Measurements from ENCODE around the gene CDC73. TPM values are rescaled to one million over a fixed set of nuclear protein-coding genes. Genes with fewer than 3 reads are reported as not detected.

The CDC73 gene
- total and polyA plus RNA-seq, 9 of the 15 experiments (the other 6 are each of a cell fraction or from before 2014, with no cell fraction given) = 19.0 to 61.7 (median 30.1) TPM

DNA sequence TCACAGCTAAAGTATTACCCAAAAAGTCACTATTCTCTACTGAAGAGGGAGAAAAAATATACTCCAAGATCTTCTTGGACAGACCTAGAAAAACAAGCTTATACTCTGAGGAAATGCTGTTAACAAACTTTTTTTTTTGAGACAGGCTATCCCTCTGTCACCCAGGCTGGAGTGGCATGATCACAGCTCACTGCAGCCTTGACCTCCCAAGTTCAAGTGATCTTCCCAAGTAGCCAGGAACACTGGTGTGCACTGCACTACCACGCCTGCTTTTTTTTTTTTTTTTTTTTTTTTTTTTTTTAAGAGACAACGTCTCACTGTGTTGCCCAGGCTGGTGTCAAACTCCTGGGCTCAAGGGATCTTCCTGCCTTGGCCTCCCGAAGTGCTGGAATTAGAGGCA lies 33.9 kb upstream of the CDC73 start:
- WGBS (ENCODE audit: insufficient coverage, low coverage, missing lambda C conversion rate) = 57% methylated on average over 3 of the region's 3 CpGs
- intact Hi-C loops (cut with micrococcal nuclease) (no loop called here), in situ Hi-C loops (cut with MboI) (no loop called here)
- peak; percentile 40 for ATAC-seq
- H2AFZ ChIP-seq (ENCODE audit: low read depth, low read length) = no peak overlapping the region
- no peaks in the 10 kb centered on the region for H4K20me1 ChIP-seq (replicated peaks; ENCODE audit: control insufficient read depth, insufficient read depth, low read length)
- no peaks in the 10 kb centered on the region for H3K9me1 ChIP-seq (ENCODE audit: control insufficient read depth, insufficient read depth, low read length)
- H3K27me3 ChIP-seq (ENCODE audit: control insufficient read depth in 2 of 2, insufficient read depth in 2 of 2, low read length in 2 of 2) = no peaks in the 10 kb centered on the region
- DNase-seq (ENCODE audit: extremely low read depth in 1 of 4, low spot score in 3 of 4) = no peak
- H3K4me3 ChIP-seq = no peak overlapping the region
- POLR2A ChIA-PET = interaction anchor here (0.6 to 1.6 kb wide), 5 partner anchors 9 to 49 kb away, joined by 3 to 6 read pairs (median 3); no protein-coding TSS in a partner anchor
- no peaks in the 10 kb centered on the region for H3K4me1 ChIP-seq (replicated peaks in 1 of 2; ENCODE audit: control insufficient read depth in 2 of 2, insufficient read depth in 2 of 2, low read length in 2 of 2)
- no peak overlapping the region for H3K4me2 ChIP-seq (ENCODE audit: insufficient read depth, low read length)
- H3K36me3 ChIP-seq (ENCODE audit: control insufficient read depth, insufficient read depth, low read length) = peaks cover 81% of the 10 kb centered on the region
- FAIRE-seq = no peak
- no peaks in the 10 kb centered on the region for H3K9me3 ChIP-seq (replicated peaks; ENCODE audit: control insufficient read depth, insufficient read depth, low read depth, low read length)
- CTCF ChIA-PET (ENCODE audit: low intra/inter-chr PET ratio) = no interaction called here
- no peaks in the 10 kb centered on the region for H3K79me2 ChIP-seq (ENCODE audit: control insufficient read depth, insufficient read depth, low read length)
- TF ChIP-seq ZNF384 (IDR thresholded peaks at IDR 0.05; ENCODE audit: low read depth, low read length) (peak; percentile 36; the same call in 1 of the 2 replicates), RBBP5 (IDR thresholded peaks at IDR 0.05; ENCODE audit: borderline replicate concordance, insufficient read depth, low read length, poor library complexity, severe bottlenecking) (no peak)
- no TSS peak for BruUV-seq (replicated peaks)
- no peak overlapping the region for H3K27ac ChIP-seq (ENCODE audit: extremely low read depth, low read depth, low read length)
- no peak overlapping the region for H3K9ac ChIP-seq (ENCODE audit: insufficient read depth in 1 of 2, low read depth in 2 of 2, low read length in 2 of 2)

DNA sequence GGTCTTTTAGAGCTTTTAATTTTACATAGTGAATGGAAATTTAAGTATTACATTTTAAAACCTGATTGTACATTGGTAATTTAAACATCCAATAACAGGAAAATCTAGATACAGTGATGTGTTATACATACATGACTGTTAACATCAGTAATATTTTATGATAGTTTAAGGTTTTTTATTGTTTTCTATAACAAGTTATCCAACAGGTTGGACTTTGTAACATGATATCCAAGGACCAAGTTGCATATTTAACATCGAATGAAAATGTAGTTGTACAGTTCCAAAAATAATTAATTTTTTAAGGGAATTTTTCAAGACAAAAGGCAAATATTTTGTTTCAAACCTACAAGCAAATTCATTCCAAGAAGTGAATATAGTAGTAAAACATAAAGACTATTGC lies 31.0 kb upstream of the CDC73 start:
- H4K20me1 ChIP-seq (replicated peaks; ENCODE audit: control insufficient read depth, insufficient read depth, low read length) = no peaks in the 10 kb centered on the region
- H3K9me3 ChIP-seq (replicated peaks; ENCODE audit: control insufficient read depth, insufficient read depth, low read depth, low read length) = no peaks in the 10 kb centered on the region
- no peaks in the 10 kb centered on the region for H3K4me1 ChIP-seq (replicated peaks in 1 of 2; ENCODE audit: control insufficient read depth in 2 of 2, insufficient read depth in 2 of 2, low read length in 2 of 2)
- DNase-seq (ENCODE audit: extremely low read depth in 1 of 4, low spot score in 3 of 4) (no peak), ATAC-seq (no peak), FAIRE-seq (no peak)
- in situ Hi-C loops (cut with MboI) (no loop called here), intact Hi-C loops (cut with micrococcal nuclease) (no loop called here)
- no peaks in the 10 kb centered on the region for H3K9me1 ChIP-seq (ENCODE audit: control insufficient read depth, insufficient read depth, low read length)
- ChIA-PET POLR2A (interaction anchor here (1.0 kb wide), 1 partner anchor 13 kb away, joined by 3 read pairs; no protein-coding TSS in a partner anchor), CTCF (ENCODE audit: low intra/inter-chr PET ratio) (no interaction called here)
- WGBS (ENCODE audit: insufficient coverage, low coverage, missing lambda C conversion rate) = 75% methylated on average over 1 of the region's 1 CpG
- H3K9ac ChIP-seq (ENCODE audit: insufficient read depth in 1 of 2, low read depth in 2 of 2, low read length in 2 of 2) = no peak overlapping the region
- H3K79me2 ChIP-seq (ENCODE audit: control insufficient read depth, insufficient read depth, low read length) = no peaks in the 10 kb centered on the region
- H3K27ac ChIP-seq (ENCODE audit: extremely low read depth, low read depth, low read length) = no peak overlapping the region
- no peak overlapping the region for H3K4me3 ChIP-seq
- H3K36me3 ChIP-seq (ENCODE audit: control insufficient read depth, insufficient read depth, low read length) = peaks cover 75% of the 10 kb centered on the region
- no peak overlapping the region for H3K4me2 ChIP-seq (ENCODE audit: insufficient read depth, low read length)
- no peak overlapping the region for H2AFZ ChIP-seq (ENCODE audit: low read depth, low read length)
- TF ChIP-seq, protein P1, sequence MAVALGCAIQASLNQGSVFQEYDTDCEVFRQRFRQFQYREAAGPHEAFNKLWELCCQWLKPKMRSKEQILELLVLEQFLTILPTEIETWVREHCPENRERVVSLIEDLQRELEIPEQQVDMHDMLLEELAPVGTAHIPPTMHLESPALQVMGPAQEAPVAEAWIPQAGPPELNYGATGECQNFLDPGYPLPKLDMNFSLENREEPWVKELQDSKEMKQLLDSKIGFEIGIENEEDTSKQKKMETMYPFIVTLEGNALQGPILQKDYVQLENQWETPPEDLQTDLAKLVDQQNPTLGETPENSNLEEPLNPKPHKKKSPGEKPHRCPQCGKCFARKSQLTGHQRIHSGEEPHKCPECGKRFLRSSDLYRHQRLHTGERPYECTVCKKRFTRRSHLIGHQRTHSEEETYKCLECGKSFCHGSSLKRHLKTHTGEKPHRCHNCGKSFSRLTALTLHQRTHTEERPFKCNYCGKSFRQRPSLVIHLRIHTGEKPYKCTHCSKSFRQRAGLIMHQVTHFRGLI (CRISPR knock-in tag; IDR thresholded peaks at IDR 0.05) = no peak
- no peak for TF ChIP-seq ZNF124 (CRISPR knock-in tag; IDR thresholded peaks at IDR 0.05)
- TF ChIP-seq KLF10 (CRISPR knock-in tag; IDR thresholded peaks at IDR 0.05) = no peak
- H3K27me3 ChIP-seq (ENCODE audit: control insufficient read depth in 2 of 2, insufficient read depth in 2 of 2, low read length in 2 of 2) = no peaks in the 10 kb centered on the region
- BruUV-seq (replicated peaks) = no TSS peak
